ENCODE results near the gene MYO5A.

DNA sequence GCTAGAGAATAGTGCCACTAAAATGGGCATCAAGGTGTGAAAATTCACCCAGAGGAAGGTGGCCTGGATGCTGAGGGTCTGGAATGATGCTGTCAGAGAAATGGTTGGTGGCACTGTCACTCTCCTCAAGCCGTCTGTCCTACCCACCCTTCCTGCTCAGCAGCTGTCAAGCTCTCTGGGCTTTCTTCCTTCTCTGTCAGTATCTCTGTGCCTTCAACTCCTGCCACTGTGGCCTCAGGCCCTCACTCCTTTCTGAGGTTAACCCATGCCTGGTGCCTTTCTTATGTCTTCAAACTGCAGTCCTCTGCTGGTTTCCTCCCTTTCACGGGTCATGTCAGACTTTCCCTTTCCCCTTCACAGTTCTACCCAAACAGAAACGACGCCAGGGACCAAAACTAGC, 237.5 kb downstream of the MYO5A start:
- no peak for TF ChIP-seq CTCF (IDR thresholded peaks at IDR 0.05; ENCODE audit: extremely low read depth in 1 of 2, insufficient read depth in 1 of 2, low read depth in 1 of 2, low read length in 2 of 2)
- TF ChIP-seq POLR2AphosphoS5 (IDR thresholded peaks at IDR 0.05; ENCODE audit: insufficient read depth, low read depth, low read length), result no peak
- TF ChIP-seq, protein P1, sequence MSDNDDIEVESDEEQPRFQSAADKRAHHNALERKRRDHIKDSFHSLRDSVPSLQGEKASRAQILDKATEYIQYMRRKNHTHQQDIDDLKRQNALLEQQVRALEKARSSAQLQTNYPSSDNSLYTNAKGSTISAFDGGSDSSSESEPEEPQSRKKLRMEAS (IDR thresholded peaks at IDR 0.05; ENCODE audit: insufficient read depth, insufficient read length), result no peak

Measured in endothelial cell of umbilical vein (primary cell).